Measurements from ENCODE around the gene JCAD. TPM values are rescaled to one million over a fixed set of nuclear protein-coding genes. Genes with fewer than 3 reads are reported as not detected.

The JCAD gene
- total and polyA plus RNA-seq, 2 donors (not counting 1 experiment from before 2014, with no cell fraction given) = 3.3 to 27.1 TPM

DNA sequence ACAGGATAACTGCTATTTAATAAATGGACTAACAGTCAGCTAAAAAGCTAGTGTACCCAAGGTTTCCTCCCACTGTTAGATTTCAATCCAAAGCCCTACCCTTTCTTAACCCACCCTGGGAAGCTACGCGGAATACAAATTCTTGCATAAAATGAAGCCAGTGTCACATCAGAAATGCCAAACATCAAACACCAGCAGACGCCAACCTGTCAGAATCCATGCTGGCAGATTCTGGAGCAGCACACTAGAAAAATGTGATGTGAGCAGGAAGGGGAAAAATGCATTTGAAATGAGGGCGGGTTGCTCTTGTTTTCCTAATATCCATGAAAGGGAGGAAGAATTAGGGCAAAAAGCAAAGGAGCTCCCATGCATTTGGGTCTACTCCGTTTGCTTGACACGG lies 16.1 kb upstream of the JCAD start:
- H3K4me3 ChIP-seq (replicated peaks in 1 of 4; ENCODE audit: control extremely low read depth in 1 of 4, insufficient read depth in 1 of 4, low read depth in 3 of 4, low read length in 4 of 4) = no peak overlapping the region
- no peak for DNase-seq (ENCODE audit: low read depth in 2 of 2)
- H3K79me2 ChIP-seq (ENCODE audit: control insufficient read depth, insufficient read depth, low read length) = no peaks in the 10 kb centered on the region
- no peaks in the 10 kb centered on the region for H3K27me3 ChIP-seq (ENCODE audit: control insufficient read depth, insufficient read depth, low read length)
- H3K9ac ChIP-seq (ENCODE audit: insufficient read depth, low read length) = no peak overlapping the region
- H3K4me1 ChIP-seq (ENCODE audit: control insufficient read depth, extremely low read depth, insufficient read depth, low read length) = no peaks in the 10 kb centered on the region
- H3K27ac ChIP-seq (ENCODE audit: insufficient read depth, low read length) = no peak overlapping the region
- H3K4me2 ChIP-seq (ENCODE audit: extremely low read depth, insufficient read depth, low read length) = no peak overlapping the region
- no peaks in the 10 kb centered on the region for H3K9me3 ChIP-seq (ENCODE audit: control insufficient read depth, insufficient read depth, low read depth, low read length)
- H2AFZ ChIP-seq (ENCODE audit: low read length) = no peak overlapping the region
- TF ChIP-seq, protein P1, sequence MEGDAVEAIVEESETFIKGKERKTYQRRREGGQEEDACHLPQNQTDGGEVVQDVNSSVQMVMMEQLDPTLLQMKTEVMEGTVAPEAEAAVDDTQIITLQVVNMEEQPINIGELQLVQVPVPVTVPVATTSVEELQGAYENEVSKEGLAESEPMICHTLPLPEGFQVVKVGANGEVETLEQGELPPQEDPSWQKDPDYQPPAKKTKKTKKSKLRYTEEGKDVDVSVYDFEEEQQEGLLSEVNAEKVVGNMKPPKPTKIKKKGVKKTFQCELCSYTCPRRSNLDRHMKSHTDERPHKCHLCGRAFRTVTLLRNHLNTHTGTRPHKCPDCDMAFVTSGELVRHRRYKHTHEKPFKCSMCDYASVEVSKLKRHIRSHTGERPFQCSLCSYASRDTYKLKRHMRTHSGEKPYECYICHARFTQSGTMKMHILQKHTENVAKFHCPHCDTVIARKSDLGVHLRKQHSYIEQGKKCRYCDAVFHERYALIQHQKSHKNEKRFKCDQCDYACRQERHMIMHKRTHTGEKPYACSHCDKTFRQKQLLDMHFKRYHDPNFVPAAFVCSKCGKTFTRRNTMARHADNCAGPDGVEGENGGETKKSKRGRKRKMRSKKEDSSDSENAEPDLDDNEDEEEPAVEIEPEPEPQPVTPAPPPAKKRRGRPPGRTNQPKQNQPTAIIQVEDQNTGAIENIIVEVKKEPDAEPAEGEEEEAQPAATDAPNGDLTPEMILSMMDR (conservative IDR thresholded peaks at IDR 0.05 in 1 of 2, IDR thresholded peaks at IDR 0.05 in 1 of 2; ENCODE audit: low read depth in 1 of 2, low read length in 2 of 2) = no peak
- no peak for TF ChIP-seq EZH2 (IDR thresholded peaks at IDR 0.05; ENCODE audit: low read length, missing control alignments)
- H3K36me3 ChIP-seq (ENCODE audit: control insufficient read depth, insufficient read depth, low read length) = no peaks in the 10 kb centered on the region
- H4K20me1 ChIP-seq (ENCODE audit: control insufficient read depth, extremely low read depth, insufficient read depth, low read length) = no peaks in the 10 kb centered on the region

DNA sequence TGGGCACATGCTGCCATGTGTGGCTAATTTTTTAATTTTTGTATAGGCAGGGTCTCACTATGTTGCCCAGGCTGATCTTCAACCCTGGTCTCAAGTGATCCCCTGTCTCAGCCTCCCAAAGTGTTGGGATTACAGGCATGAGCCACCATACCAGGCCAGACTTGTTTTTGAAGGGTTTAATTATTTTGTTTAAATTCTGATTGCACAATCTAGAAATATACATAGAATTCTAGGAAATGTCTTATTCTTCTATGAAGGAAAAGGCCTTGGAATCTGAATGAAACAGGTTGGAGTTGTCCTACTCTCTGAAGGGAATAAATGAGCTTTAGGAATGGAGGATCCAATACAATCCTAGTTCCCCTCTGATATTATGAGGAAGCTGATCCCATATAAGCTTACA lies 15.5 kb upstream of the JCAD start:
- no peak overlapping the region for H2AFZ ChIP-seq (ENCODE audit: low read length)

DNA sequence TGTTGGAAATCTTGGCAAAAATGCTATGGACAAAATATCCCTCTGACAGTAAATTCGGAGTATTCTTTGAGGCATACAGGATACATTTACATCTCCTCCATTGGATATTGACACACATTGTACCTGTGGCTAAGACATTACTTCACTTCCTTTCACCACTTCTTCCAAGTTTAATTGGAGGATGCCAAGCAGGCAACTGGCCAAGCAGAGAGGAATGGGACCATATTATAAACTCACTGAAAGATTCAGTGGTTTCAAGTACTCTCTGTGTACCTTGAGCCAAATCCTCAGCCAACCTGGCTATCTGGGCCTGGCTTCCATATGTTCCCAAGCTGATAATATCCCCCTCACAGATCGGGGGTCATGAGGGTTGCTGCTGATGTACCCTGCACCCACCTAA lies 14.7 kb upstream of the JCAD start:
- no peak overlapping the region for H2AFZ ChIP-seq (ENCODE audit: low read length)
- H4K20me1 ChIP-seq (ENCODE audit: control insufficient read depth, extremely low read depth, insufficient read depth, low read length) = no peaks in the 10 kb centered on the region
- no peaks in the 10 kb centered on the region for H3K4me1 ChIP-seq (ENCODE audit: control insufficient read depth, extremely low read depth, insufficient read depth, low read length)
- H3K27me3 ChIP-seq (ENCODE audit: control insufficient read depth, insufficient read depth, low read length) = no peaks in the 10 kb centered on the region
- TF ChIP-seq, protein P1 (conservative IDR thresholded peaks at IDR 0.05 in 1 of 2, IDR thresholded peaks at IDR 0.05 in 1 of 2; ENCODE audit: low read depth in 1 of 2, low read length in 2 of 2) = no peak
- TF ChIP-seq EZH2 (IDR thresholded peaks at IDR 0.05; ENCODE audit: low read length, missing control alignments) = no peak
- no peak overlapping the region for H3K9ac ChIP-seq (ENCODE audit: insufficient read depth, low read length)
- H3K4me3 ChIP-seq (replicated peaks in 1 of 4; ENCODE audit: control extremely low read depth in 1 of 4, insufficient read depth in 1 of 4, low read depth in 3 of 4, low read length in 4 of 4) = no peak overlapping the region
- H3K9me3 ChIP-seq (ENCODE audit: control insufficient read depth, insufficient read depth, low read depth, low read length) = no peaks in the 10 kb centered on the region
- no peak overlapping the region for H3K4me2 ChIP-seq (ENCODE audit: extremely low read depth, insufficient read depth, low read length)
- no peak for DNase-seq (ENCODE audit: low read depth in 2 of 2)
- no peak overlapping the region for H3K27ac ChIP-seq (ENCODE audit: insufficient read depth, low read length)
- no peaks in the 10 kb centered on the region for H3K36me3 ChIP-seq (ENCODE audit: control insufficient read depth, insufficient read depth, low read length)
- no peaks in the 10 kb centered on the region for H3K79me2 ChIP-seq (ENCODE audit: control insufficient read depth, insufficient read depth, low read length)

More for the DNA sequence above, 15.5 kb upstream of the JCAD start:
- TF ChIP-seq, protein P1 (conservative IDR thresholded peaks at IDR 0.05 in 1 of 2, IDR thresholded peaks at IDR 0.05 in 1 of 2; ENCODE audit: low read depth in 1 of 2, low read length in 2 of 2) = no peak
- TF ChIP-seq EZH2 (IDR thresholded peaks at IDR 0.05; ENCODE audit: low read length, missing control alignments) = no peak
- H3K4me1 ChIP-seq (ENCODE audit: control insufficient read depth, extremely low read depth, insufficient read depth, low read length) = no peaks in the 10 kb centered on the region
- DNase-seq (ENCODE audit: low read depth in 2 of 2) = no peak
- H3K9ac ChIP-seq (ENCODE audit: insufficient read depth, low read length) = no peak overlapping the region
- H3K79me2 ChIP-seq (ENCODE audit: control insufficient read depth, insufficient read depth, low read length) = no peaks in the 10 kb centered on the region
- H3K27me3 ChIP-seq (ENCODE audit: control insufficient read depth, insufficient read depth, low read length) = no peaks in the 10 kb centered on the region
- H3K9me3 ChIP-seq (ENCODE audit: control insufficient read depth, insufficient read depth, low read depth, low read length) = no peaks in the 10 kb centered on the region
- no peak overlapping the region for H3K4me2 ChIP-seq (ENCODE audit: extremely low read depth, insufficient read depth, low read length)
- no peak overlapping the region for H3K27ac ChIP-seq (ENCODE audit: insufficient read depth, low read length)
- H3K36me3 ChIP-seq (ENCODE audit: control insufficient read depth, insufficient read depth, low read length) = no peaks in the 10 kb centered on the region
- no peak overlapping the region for H3K4me3 ChIP-seq (replicated peaks in 1 of 4; ENCODE audit: control extremely low read depth in 1 of 4, insufficient read depth in 1 of 4, low read depth in 3 of 4, low read length in 4 of 4)
- no peaks in the 10 kb centered on the region for H4K20me1 ChIP-seq (ENCODE audit: control insufficient read depth, extremely low read depth, insufficient read depth, low read length)
